ENCODE measurements around the gene DNAJB13. TPM values are rescaled to one million over a fixed set of nuclear protein-coding genes. Genes with fewer than 3 reads are reported as not detected.

Gene DNAJB13
- total RNA-seq, 1 donor from 2014 or later, result 0.29 TPM

- no peaks in the 10 kb centered on the region for H3K27me3 Mint-ChIP-seq (ENCODE audit: insufficient read depth)
- no peaks in the 10 kb centered on the region for H3K9me3 Mint-ChIP-seq
Observed at GRCh38 chr11:73939096-73939495, 11.7 kb upstream of the DNAJB13 start.

DNA sequence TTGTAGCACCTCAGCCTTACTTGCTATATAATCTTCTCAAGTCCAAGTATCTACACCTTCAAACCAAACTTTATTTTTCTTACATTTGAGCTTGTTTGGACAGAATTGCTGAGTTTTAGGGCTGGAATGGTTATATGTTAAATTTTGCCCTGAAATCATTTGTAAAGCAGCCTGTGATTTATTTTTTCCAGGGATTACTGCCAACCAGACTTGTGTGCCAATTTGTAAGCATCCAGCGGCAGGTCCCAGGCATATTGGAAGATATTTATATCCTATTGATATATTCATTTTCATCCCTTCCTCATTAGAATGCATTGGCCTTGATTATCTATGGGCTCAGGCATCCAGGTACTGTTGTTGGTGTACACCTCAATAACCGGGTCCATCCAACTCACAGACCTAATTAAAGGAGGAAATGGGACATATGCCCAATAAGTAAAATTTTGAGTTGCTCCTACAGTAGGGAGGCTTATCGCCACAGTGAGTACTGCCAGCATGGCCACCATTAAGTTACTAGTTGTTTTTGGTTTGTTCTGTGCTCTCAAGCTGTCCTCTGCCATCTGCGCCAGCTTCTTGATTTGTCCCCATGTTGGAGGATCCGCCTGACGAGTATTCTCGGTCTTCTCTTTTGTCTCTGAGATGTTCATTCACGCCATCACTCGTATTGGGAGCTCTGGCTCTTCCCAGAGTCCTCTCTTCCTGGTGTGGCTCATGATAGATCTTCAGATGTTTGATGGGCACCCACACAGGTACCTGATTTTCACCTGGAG, 9.8 kb upstream of the DNAJB13 start:
- DNase-seq (ENCODE audit: low spot score), result no peak
- Mint-ChIP-seq H3K9me3 (no peaks in the 10 kb centered on the region), H3K36me3 (ENCODE audit: low read depth) (no peaks in the 10 kb centered on the region), H3K4me3 (no peak overlapping the region), H3K27ac (no peak overlapping the region), H3K4me1 (ENCODE audit: low read depth) (no peaks in the 10 kb centered on the region), H3K27me3 (ENCODE audit: insufficient read depth) (no peaks in the 10 kb centered on the region)
- intact Hi-C loops (cut with micrococcal nuclease), result no loop called here

More at GRCh38 chr11:73939096-73939495, 11.7 kb upstream of the DNAJB13 start:
- Mint-ChIP-seq H3K4me3 (no peak overlapping the region), H3K36me3 (ENCODE audit: low read depth) (peaks cover 3% of the 10 kb centered on the region), H3K27ac (no peak overlapping the region), H3K4me1 (ENCODE audit: low read depth) (no peaks in the 10 kb centered on the region)
- intact Hi-C loops (cut with micrococcal nuclease), result no loop called here
- no peak for DNase-seq (ENCODE audit: low spot score)

GRCh38 chr11:73942010-73942409, 8.8 kb upstream of the DNAJB13 start:
- Mint-ChIP-seq H3K9me3 (no peaks in the 10 kb centered on the region), H3K36me3 (ENCODE audit: low read depth) (no peaks in the 10 kb centered on the region), H3K4me1 (ENCODE audit: low read depth) (no peaks in the 10 kb centered on the region), H3K27me3 (ENCODE audit: insufficient read depth) (no peaks in the 10 kb centered on the region), H3K4me3 (no peak overlapping the region), H3K27ac (no peak overlapping the region)
- intact Hi-C loops (cut with micrococcal nuclease), result no loop called here
- DNase-seq (ENCODE audit: low spot score), result no peak

- no peaks in the 10 kb centered on the region for H3K9me3 Mint-ChIP-seq
- no peak overlapping the region for H3K4me3 Mint-ChIP-seq
- no peak for DNase-seq (ENCODE audit: low spot score)
- H3K36me3 Mint-ChIP-seq (ENCODE audit: low read depth), result no peaks in the 10 kb centered on the region
- no peaks in the 10 kb centered on the region for H3K27me3 Mint-ChIP-seq (ENCODE audit: insufficient read depth)
- no peaks in the 10 kb centered on the region for H3K4me1 Mint-ChIP-seq (ENCODE audit: low read depth)
- intact Hi-C loops (cut with micrococcal nuclease), result no loop called here
- H3K27ac Mint-ChIP-seq, result no peak overlapping the region
Observed at GRCh38 chr11:73944085-73944484, 6.7 kb upstream of the DNAJB13 start.

- no peaks in the 10 kb centered on the region for H3K36me3 Mint-ChIP-seq (ENCODE audit: low read depth)
- H3K27ac Mint-ChIP-seq, result no peak overlapping the region
- H3K4me3 Mint-ChIP-seq, result no peak overlapping the region
- intact Hi-C loops (cut with micrococcal nuclease), result no loop called here
- H3K9me3 Mint-ChIP-seq, result no peaks in the 10 kb centered on the region
- no peaks in the 10 kb centered on the region for H3K27me3 Mint-ChIP-seq (ENCODE audit: insufficient read depth)
- no peaks in the 10 kb centered on the region for H3K4me1 Mint-ChIP-seq (ENCODE audit: low read depth)
- DNase-seq (ENCODE audit: low spot score), result no peak
Observed at GRCh38 chr11:73944901-73945300, 5.9 kb upstream of the DNAJB13 start.

DNA sequence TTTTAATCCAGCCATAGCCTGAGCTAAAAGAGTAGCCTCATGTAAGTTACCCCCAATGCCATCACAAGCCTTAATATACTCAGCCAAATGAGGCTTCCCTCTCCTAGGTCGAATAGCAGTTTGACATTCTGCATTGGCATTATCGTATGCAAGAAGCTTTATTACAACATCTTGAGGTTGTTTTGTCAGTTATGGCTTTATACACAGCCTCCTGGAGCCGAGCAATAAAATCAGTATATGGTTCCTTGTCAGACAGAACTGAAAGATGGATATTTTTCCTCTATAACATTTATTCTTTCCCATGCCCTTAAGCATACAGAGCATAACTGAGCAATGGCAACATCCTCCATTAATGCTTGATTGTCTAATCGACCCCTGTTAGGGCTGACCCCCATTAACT, 5.4 kb upstream of the DNAJB13 start:
- no peak overlapping the region for H3K27ac Mint-ChIP-seq
- H3K4me3 Mint-ChIP-seq, result no peak overlapping the region
- no peaks in the 10 kb centered on the region for H3K27me3 Mint-ChIP-seq (ENCODE audit: insufficient read depth)
- intact Hi-C loops (cut with micrococcal nuclease), result no loop called here
- DNase-seq (ENCODE audit: low spot score), result no peak
- H3K4me1 Mint-ChIP-seq (ENCODE audit: low read depth), result no peaks in the 10 kb centered on the region
- no peaks in the 10 kb centered on the region for H3K9me3 Mint-ChIP-seq
- no peaks in the 10 kb centered on the region for H3K36me3 Mint-ChIP-seq (ENCODE audit: low read depth)

DNA sequence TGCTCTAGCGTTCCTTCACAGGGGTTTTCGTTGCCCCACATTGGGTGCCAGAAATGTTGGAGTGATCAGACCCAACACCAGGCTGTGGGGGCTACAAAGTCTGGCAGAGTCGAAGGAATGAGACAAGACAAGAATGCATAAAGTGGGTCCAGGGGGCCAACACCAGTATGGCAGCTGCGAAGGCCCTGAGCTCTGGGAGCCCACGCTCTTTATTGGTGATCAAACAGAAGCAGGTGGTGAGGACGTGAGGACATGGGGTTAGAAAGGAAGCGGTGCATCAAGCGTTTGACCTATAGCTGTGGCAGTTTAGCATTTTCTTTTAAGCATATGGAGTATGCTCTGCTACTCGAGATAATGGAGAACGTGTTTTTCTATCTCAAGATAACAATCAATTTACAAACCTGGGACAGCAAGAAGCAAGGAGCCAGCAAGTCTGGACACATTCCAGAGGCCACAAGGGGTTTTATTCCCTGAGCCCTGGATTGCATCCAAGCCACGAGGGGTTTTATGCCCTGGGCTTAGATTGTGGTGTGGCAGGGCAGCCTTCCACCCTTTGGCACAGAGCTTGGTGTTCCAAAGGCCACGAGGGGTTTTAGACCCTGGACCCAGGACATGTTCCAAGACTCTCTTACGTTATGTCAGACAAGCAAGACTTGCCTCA, 3.9 kb upstream of the DNAJB13 start:
- no peaks in the 10 kb centered on the region for H3K36me3 Mint-ChIP-seq (ENCODE audit: low read depth)
- no peaks in the 10 kb centered on the region for H3K4me1 Mint-ChIP-seq (ENCODE audit: low read depth)
- no peaks in the 10 kb centered on the region for H3K9me3 Mint-ChIP-seq
- no peak for DNase-seq (ENCODE audit: low spot score)
- no peaks in the 10 kb centered on the region for H3K27me3 Mint-ChIP-seq (ENCODE audit: insufficient read depth)
- H3K4me3 Mint-ChIP-seq, result no peak overlapping the region
- no peak overlapping the region for H3K27ac Mint-ChIP-seq
- intact Hi-C loops (cut with micrococcal nuclease), result no loop called here

GRCh38 chr11:73949246-73949645, 1.6 kb upstream of the DNAJB13 start:
- H3K27me3 Mint-ChIP-seq (ENCODE audit: insufficient read depth), result no peaks in the 10 kb centered on the region
- H3K9me3 Mint-ChIP-seq, result no peaks in the 10 kb centered on the region
- no peak for DNase-seq (ENCODE audit: low spot score)
- no peak overlapping the region for H3K4me3 Mint-ChIP-seq
- intact Hi-C loops (cut with micrococcal nuclease), result no loop called here
- no peaks in the 10 kb centered on the region for H3K36me3 Mint-ChIP-seq (ENCODE audit: low read depth)
- H3K27ac Mint-ChIP-seq, result no peak overlapping the region
- H3K4me1 Mint-ChIP-seq (ENCODE audit: low read depth), result no peaks in the 10 kb centered on the region

DNA sequence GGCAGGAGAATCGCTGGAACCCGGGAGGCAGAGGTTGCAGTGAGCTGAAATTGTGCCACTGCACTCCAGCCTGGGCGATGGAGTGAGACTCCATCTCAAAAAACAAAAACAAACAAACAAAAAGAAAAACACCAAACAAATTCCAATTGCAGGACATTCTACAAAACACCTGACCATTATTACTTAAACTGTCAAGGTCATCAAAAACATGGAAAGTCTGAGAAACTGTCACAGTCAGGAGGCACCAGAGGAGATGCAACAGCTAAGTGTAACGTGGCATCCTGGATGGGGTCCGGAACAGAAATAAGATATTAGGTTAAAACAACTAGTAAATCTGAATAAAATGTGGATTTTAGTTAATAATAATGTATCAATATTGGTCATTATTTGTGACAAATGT, 914 bp upstream of the DNAJB13 start:
- Mint-ChIP-seq H3K9me3 (no peaks in the 10 kb centered on the region), H3K27me3 (ENCODE audit: insufficient read depth) (no peaks in the 10 kb centered on the region), H3K36me3 (ENCODE audit: low read depth) (no peaks in the 10 kb centered on the region), H3K27ac (no peak overlapping the region), H3K4me3 (no peak overlapping the region), H3K4me1 (ENCODE audit: low read depth) (no peaks in the 10 kb centered on the region)
- no peak for DNase-seq (ENCODE audit: low spot score)
- intact Hi-C loops (cut with micrococcal nuclease), result no loop called here

DNA sequence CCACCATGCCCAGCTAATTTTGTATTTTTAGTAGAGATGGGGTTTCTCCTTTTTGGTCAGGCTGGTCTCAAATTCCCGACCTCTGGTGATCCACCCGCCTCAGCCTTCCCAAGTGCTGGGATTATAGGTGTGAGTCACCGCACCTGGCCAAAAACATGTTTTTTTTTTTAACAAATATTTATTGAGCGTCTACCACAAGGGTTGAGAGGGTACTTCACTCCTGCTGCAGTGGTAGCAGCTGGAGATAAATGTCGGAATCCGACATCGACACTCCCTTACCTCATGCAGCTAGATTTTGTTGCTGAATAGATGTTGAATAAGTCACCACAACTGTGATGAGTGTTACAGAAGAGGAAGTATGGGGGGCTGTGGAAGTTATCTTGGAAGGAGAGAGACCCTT, 971 bp downstream of the DNAJB13 start:
- no peaks in the 10 kb centered on the region for H3K27me3 Mint-ChIP-seq (ENCODE audit: insufficient read depth)
- DNase-seq (ENCODE audit: low spot score), result no peak
- no peaks in the 10 kb centered on the region for H3K4me1 Mint-ChIP-seq (ENCODE audit: low read depth)
- H3K27ac Mint-ChIP-seq, result no peak overlapping the region
- no peaks in the 10 kb centered on the region for H3K9me3 Mint-ChIP-seq
- no peak overlapping the region for H3K4me3 Mint-ChIP-seq
- intact Hi-C loops (cut with micrococcal nuclease), result no loop called here
- no peaks in the 10 kb centered on the region for H3K36me3 Mint-ChIP-seq (ENCODE audit: low read depth)

DNA sequence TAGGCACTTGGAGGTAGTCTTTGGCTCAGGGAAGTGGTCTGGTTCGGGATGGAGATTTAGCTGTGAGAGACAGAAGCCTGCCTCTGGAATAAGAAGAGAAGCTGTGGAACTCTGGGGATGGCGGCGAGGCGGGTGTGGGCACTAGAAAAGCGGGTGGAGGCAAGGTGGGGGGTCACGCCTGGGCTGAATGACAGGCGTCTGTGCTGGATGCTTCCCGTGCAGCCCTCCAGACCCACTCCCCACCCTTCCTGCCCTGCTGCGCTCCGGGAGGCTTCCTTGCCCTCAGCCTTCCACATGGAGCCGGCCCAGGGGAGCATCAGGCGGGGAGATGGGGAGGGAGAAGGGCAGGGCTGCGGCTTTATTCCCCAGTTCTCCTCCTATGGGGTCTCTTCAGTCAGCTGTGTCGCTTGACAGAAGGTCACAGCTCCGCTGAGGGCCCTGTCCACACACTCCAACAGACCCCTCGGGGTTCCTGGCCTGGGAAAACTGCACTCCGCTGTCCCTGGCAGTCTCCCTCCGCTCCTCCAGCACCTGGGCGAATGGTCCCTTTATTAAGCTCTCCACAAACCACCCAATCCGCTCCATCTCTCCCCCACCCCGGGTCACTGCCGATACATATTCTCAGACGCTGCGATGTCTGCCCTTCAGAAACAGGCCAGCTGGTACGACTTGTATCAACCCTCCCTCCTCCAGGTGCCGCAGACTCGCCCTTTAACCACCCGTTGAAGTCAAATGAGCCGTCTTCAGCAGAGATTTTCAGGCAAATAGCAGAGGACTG, 6.2 kb downstream of the DNAJB13 start:
- no peaks in the 10 kb centered on the region for H3K9me3 Mint-ChIP-seq
- no peaks in the 10 kb centered on the region for H3K36me3 Mint-ChIP-seq (ENCODE audit: low read depth)
- H3K4me1 Mint-ChIP-seq (ENCODE audit: low read depth), result no peaks in the 10 kb centered on the region
- intact Hi-C loops (cut with micrococcal nuclease), result no loop called here
- no peak for DNase-seq (ENCODE audit: low spot score)
- no peak overlapping the region for H3K4me3 Mint-ChIP-seq
- H3K27ac Mint-ChIP-seq, result no peak overlapping the region
- peaks cover 2% of the 10 kb centered on the region for H3K27me3 Mint-ChIP-seq (ENCODE audit: insufficient read depth)

- Mint-ChIP-seq H3K27ac (no peak overlapping the region), H3K27me3 (ENCODE audit: insufficient read depth) (peaks cover 2% of the 10 kb centered on the region), H3K4me3 (no peak overlapping the region), H3K9me3 (no peaks in the 10 kb centered on the region), H3K36me3 (ENCODE audit: low read depth) (no peaks in the 10 kb centered on the region), H3K4me1 (ENCODE audit: low read depth) (no peaks in the 10 kb centered on the region)
- intact Hi-C loops (cut with micrococcal nuclease), result no loop called here
- DNase-seq (ENCODE audit: low spot score), result no peak
Observed at GRCh38 chr11:73957654-73958361, 7.0 kb downstream of the DNAJB13 start.
